VCaP (cell line): ENCODE data around the gene CRIM1.
"Not testable (repeated sequence)": the region's sequence is repeated elsewhere in the genome, so short reads cannot be mapped to it uniquely, and the experiment has no call there.

Experiments used
- H3K27ac ChIP-seq: fragments of 450-650 bp; 2 replicates; pipeline ENCODE4 v1.5.1; 2017
- TF ChIP-seq, protein P1 (sequence below): fragments of 450-650 bp; conservative IDR thresholded peaks from 2 replicates; pipeline ENCODE4 v1.5.1; 2017; ENCODE audit warnings: mild to moderate bottlenecking, moderate library complexity

The CRIM1 gene

DNA sequence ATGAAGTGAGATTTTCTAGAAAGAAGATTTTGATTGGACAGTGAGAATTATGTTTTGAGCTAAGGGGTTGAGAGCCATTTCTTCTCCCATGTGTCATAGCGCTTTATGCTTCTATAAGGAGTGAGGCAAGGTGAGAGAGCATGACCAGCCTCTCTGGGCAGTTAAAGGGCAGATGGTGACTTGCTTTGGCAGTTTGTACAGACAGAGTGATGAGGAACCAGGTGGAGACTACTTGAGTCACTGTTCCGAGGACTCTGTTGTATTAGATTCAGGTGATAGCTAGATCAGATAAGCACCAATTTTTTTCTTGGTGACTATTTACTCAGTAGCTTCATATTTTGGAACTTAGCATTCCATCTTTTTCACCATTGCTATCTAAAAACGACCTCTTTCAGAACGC is 4.5 kb downstream of the CRIM1 start:
- TF ChIP-seq, protein P1, sequence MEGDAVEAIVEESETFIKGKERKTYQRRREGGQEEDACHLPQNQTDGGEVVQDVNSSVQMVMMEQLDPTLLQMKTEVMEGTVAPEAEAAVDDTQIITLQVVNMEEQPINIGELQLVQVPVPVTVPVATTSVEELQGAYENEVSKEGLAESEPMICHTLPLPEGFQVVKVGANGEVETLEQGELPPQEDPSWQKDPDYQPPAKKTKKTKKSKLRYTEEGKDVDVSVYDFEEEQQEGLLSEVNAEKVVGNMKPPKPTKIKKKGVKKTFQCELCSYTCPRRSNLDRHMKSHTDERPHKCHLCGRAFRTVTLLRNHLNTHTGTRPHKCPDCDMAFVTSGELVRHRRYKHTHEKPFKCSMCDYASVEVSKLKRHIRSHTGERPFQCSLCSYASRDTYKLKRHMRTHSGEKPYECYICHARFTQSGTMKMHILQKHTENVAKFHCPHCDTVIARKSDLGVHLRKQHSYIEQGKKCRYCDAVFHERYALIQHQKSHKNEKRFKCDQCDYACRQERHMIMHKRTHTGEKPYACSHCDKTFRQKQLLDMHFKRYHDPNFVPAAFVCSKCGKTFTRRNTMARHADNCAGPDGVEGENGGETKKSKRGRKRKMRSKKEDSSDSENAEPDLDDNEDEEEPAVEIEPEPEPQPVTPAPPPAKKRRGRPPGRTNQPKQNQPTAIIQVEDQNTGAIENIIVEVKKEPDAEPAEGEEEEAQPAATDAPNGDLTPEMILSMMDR = no peak
- H3K27ac ChIP-seq = peak overlapping the region; percentile 67

DNA sequence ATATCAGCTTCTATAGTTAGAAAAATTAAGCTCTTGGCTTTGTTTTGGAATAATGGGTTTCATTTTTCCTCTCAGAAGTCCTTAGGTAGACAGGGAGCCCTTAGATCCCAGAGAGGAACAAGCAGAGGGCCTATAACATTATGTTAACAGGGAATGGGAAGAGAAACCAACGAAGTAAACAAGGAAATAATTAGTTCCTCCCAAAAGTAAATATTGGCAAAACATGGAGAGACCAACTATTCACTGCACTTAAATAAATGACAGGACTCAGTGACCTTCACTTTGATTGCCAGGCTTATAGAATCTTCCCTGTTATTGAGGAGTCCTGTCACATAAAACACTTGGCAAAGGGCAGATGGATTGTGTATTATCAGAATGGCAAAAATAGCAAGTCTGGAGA is 5.3 kb downstream of the CRIM1 start:
- peak overlapping the region; percentile 67 for H3K27ac ChIP-seq
- TF ChIP-seq, protein P1 = no peak

DNA sequence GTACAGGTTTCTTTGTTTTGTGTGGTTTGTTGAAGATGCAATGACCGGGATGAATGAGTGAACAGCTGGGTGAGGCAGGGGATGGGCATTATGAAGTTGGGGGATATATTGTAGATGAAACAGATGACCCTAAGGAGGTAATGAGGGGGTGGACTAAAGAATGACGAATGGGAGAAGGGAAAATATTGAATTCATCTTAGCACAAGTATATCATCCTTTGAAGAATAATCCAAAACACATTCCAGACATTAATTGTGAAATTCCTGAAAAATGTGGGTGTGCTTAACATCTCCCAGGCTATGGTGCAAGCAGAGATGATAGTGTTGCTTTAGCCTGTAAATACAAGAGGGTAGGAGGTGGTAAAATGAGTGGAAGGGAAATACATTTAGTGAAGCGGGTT is 5.8 kb downstream of the CRIM1 start:
- TF ChIP-seq, protein P1 = no peak
- H3K27ac ChIP-seq = peak overlapping the region; percentile 67

DNA sequence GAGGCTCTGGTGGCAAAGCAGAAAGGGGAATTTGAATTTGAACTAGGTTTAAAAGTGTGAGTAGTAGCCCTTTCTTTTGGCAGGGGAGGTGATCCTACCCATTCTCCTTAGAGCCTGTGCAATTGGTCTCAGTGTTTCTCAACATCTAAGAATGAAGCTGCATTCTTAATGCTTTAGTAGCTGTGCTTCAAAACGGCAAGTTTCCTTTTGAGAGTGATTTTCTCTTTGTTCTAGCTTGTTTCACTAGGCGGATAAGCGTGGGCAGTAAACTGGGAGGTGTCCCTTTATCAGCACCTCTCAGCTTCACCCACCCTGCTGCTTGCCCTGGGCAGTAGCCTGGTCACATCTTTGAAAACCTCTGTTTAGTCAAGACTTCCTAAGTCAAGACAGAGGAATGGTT is 6.7 kb downstream of the CRIM1 start:
- TF ChIP-seq, protein P1 = no peak
- no peak overlapping the region for H3K27ac ChIP-seq

DNA sequence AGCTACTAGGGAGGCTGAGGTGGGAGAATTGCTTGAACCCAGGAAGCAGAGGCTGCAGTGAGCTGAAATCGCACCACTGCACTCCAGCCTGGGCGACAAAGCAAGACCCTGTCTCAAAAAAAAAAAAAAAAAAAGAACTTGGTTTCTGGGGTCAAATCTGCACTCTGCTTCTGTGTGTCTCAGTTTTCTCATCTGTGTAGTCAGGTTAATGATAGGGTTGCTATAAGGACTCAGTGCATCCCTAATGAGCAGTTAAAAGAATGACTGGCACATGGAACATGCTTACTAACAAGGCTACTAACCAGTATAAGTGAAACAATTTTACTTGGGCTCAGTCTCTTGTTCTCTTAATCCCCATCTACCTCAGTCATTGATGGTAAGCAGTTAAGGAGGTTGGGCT is 7.5 kb downstream of the CRIM1 start:
- H3K27ac ChIP-seq = not testable (repeated sequence)

DNA sequence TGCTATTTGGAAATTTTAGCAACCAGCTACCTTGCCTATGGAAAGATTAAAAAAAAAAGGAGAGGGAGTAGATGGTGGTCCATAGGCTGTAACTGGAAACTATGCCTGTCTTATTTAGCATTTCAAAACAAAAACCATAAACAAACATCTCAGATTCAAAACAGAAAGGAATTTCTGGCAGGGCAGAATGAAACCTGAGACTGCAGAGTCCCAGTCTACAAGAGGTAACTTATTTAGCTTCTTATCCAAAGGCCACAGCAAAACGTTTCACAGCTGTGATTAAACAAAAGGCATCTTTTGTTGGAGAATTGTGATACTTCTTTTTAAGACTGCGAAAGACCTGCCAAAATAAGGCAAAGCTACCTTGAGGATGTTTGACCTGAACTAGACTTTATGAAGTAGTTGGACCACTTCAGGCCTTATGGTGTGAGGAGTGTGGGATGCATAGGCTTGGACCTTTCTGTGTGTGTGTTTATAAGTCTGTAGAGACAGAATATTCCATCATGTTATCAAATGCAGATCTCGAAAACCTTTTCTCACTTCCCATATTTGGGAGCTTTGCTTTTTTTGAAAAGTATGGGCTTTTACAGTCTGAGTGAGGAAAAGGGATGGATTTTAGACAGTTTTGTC is 11.0 kb downstream of the CRIM1 start:
- peak overlapping the region; percentile 49; the same call in 1 of the 2 replicates for H3K27ac ChIP-seq
- TF ChIP-seq, protein P1 = no peak

DNA sequence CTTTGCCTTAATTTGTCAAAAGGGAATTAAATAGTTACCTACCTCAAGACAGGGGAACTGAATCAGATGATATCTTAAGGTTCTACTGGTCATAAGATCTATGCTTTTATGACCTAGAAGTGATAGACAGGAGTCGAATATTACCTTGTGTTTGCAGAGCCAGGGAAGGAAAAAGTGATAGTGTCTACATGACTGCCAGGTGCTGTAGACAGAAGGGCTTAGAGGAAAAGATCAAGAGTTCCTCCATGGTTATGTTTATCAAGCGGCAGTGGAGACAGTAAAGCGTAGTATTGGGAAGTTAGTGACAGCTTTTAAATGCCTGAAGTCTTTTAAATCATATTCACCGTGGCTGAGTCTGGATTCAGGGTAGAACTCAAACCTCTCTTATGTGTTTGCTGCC is 11.9 kb downstream of the CRIM1 start:
- TF ChIP-seq, protein P1 = no peak
- peak overlapping the region; percentile 49 for H3K27ac ChIP-seq

DNA sequence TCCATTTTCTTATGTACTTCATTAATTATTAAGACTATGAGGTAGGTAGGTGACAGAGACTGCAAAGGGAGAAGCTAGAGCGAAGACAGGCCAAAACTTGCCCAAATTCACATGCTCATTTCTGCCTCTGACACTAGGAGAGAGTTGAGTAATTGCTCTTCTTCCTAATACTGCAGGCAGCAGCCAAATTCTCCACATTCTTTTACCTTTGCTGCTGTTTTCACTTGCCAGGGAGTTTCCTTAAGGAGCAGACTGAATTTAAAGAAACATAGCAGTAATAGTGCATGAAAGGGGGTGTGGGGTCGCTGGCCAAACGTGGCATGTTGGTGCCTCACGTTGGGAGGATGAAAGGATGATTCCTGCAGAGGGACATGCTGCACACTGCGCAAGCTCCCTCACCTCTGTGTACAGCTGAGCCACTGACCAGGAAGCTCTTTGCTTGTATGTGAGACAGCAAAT is 12.3 kb downstream of the CRIM1 start:
- H3K27ac ChIP-seq = peak overlapping the region; percentile 49
- TF ChIP-seq, protein P1 = no peak
